Panc1 (cell line): ENCODE results near the gene GKN1. TPM values are rescaled to one million over a fixed set of nuclear protein-coding genes. Genes with fewer than 3 reads are reported as not detected.

Experiments used
- ATAC-seq: fragments of 200-7000 bp; cut with Tn5 transposase; 2 replicates; pipeline ENCODE4 v1.9.1; 2020; ENCODE audit warnings: mild to moderate bottlenecking, moderate library complexity
- BruUV-seq: library from RNA; stranded (reverse); fragments of 400-500 nt; replicated peaks from 2 replicates; lab custom pipeline; 2021; lab: Mats Ljungman, UMichigan
- CTCF ChIA-PET: fragments of 300-600 bp; sonication (Branson Sonifier 250); formaldehyde crosslinking; loops from one replicate; lab custom pipeline; 2022; ENCODE audit warnings: antibody characterized with exemption; lab: Charles Lee
- POLR2A ChIA-PET: fragments of 300-600 bp; sonication (Branson Sonifier 250); formaldehyde crosslinking; loops from one replicate; lab custom pipeline; 2022; ENCODE audit warnings: antibody characterized with exemption; lab: Charles Lee
- DNase-seq: peaks from one replicate; pipeline ENCODE4 v3.0.0-alpha.2; 2010; ENCODE audit warnings: low read depth, low spot score
- H3K27ac ChIP-seq: 2 replicates; pipeline ENCODE4 v1.5.1; 2011; ENCODE audit warnings: mild to moderate bottlenecking, low read length, inconsistent platforms
- H3K27me3 ChIP-seq: fragments of 200-500 bp; sonication (Bioruptor generic); 2 replicates; pipeline ENCODE4 v1.6.0; 2014; ENCODE audit warnings: low read length, inconsistent platforms; ENCODE audit not compliant: control insufficient read depth, insufficient read depth
- H3K36me3 ChIP-seq: fragments of 200-500 bp; sonication (Bioruptor generic); 2 replicates; pipeline ENCODE4 v1.5.1; 2014; ENCODE audit warnings: inconsistent platforms, mild to moderate bottlenecking, low read length, moderate library complexity; ENCODE audit not compliant: control insufficient read depth, insufficient read depth
- H3K4me1 ChIP-seq: 2 replicates; pipeline ENCODE4 v1.5.1; 2011; ENCODE audit warnings: inconsistent platforms, mild to moderate bottlenecking, low read length, moderate library complexity; ENCODE audit not compliant: control insufficient read depth, insufficient read depth
- H3K4me3 ChIP-seq, 2 experiments: 2 replicates each; pipeline ENCODE4 v1.5.1; 2011 to 2012; ENCODE audit warnings: low read depth in 2 of 2, low read length in 2 of 2, mild to moderate bottlenecking in 2 of 2, inconsistent platforms in 1 of 2, moderate library complexity in 1 of 2
- H3K9me3 ChIP-seq: fragments of 200-500 bp; sonication (Bioruptor generic); 2 replicates; pipeline ENCODE4 v1.5.1; 2014; ENCODE audit warnings: low read depth, mild to moderate bottlenecking, inconsistent platforms, low read length, moderate library complexity; ENCODE audit not compliant: control insufficient read depth, insufficient read depth
- CTCF ChIP-seq: fragments of 450-650 bp; IDR thresholded peaks from 2 replicates; pipeline ENCODE4 v1.5.1; 2017; ENCODE audit warnings: mild to moderate bottlenecking
- POLR2AphosphoS5 ChIP-seq: IDR thresholded peaks from 2 replicates; pipeline ENCODE4 v1.6.1; 2012; ENCODE audit warnings: mild to moderate bottlenecking, low read depth, low read length, moderate library complexity
- REST ChIP-seq, 2 experiments: IDR thresholded peaks; 2 replicates each; pipeline ENCODE4 v1.6.1; 2011 to 2012; ENCODE audit warnings: low read depth in 2 of 2, control low read depth in 1 of 2, low read length in 1 of 2, mild to moderate bottlenecking in 1 of 2, moderate library complexity in 1 of 2; ENCODE audit not compliant: insufficient read depth in 1 of 2
- SIN3A ChIP-seq: IDR thresholded peaks from 2 replicates; pipeline ENCODE4 v1.6.1; 2012; ENCODE audit warnings: low read depth, mild to moderate bottlenecking, low read length, moderate library complexity, borderline replicate concordance; ENCODE audit not compliant: insufficient read depth
- TCF7L2 ChIP-seq: IDR thresholded peaks from 2 replicates; pipeline ENCODE4 v1.6.1; 2011; ENCODE audit warnings: mild to moderate bottlenecking, low read depth, low read length, inconsistent platforms
- in situ Hi-C: cut with HindIII; loops from 2 replicates; pipeline ENCODE4 v1.10.0; 2016; ENCODE audit warnings: low sequenced_read_pairs, low pct_unique_long_range_greater_than_20kb
- intact Hi-C: fragments of 100-400 bp; cut with micrococcal nuclease; formaldehyde crosslinking; loops from one replicate; pipeline ENCODE4 v1.10.0; 2022; ENCODE audit not compliant: unreplicated experiment
- total RNA-seq: library from RNA; stranded (reverse); gene quantifications from one replicate; pipeline ENCODE4 v1.2.1, GENCODE V29; 2021; ENCODE audit not compliant: unreplicated experiment

Gene GKN1
- total RNA-seq, 1 experiment from 2014 or later, result not detected

GRCh38 chr2:69022548-69022947, 48.1 kb downstream of the GKN1 start:
- no TSS peak for BruUV-seq
- H3K36me3 ChIP-seq, result no peaks in the 10 kb centered on the region
- DNase-seq (no peak), ATAC-seq (0 out of 2 replicates have a peak, but pooled peaks have one; percentile 16)
- no peak overlapping the region for H3K27ac ChIP-seq
- CTCF ChIA-PET, result no interaction called here
- TF ChIP-seq TCF7L2, result no peak
- TF ChIP-seq REST (IDR thresholded peaks at IDR 0.05; ENCODE audit: insufficient read depth in 1 of 2, low read depth in 2 of 2, low read length in 1 of 2), result no peak
- no peak for TF ChIP-seq SIN3A
- no peak for TF ChIP-seq CTCF
- no peak for TF ChIP-seq POLR2AphosphoS5
- POLR2A ChIA-PET, result no interaction called here
- peaks cover 47% of the 10 kb centered on the region for H3K4me1 ChIP-seq
- H3K27me3 ChIP-seq, result no peaks in the 10 kb centered on the region
- in situ Hi-C loops, result no loop called here
- no peak overlapping the region for H3K4me3 ChIP-seq
- no peaks in the 10 kb centered on the region for H3K9me3 ChIP-seq
- intact Hi-C loops, result no loop called here

DNA sequence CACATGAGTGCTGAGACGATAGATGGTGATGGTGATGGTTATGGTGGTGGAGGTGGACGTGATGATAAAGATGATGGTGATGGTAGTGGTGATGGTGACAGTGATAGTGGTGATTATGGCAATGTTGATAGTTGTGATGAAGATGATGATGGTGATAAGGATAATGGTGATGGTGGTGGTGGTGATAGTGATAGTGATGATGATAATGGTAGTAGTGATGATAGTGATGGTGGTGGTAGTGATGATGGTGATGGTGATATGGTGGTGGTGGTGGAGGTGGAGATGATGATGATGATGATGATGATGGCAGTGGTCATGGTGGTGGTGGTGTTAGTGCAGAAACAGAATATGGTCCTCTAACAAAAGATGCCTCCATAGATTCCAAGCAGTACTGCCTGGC, 48.8 kb downstream of the GKN1 start:
- ATAC-seq (no peak), DNase-seq (no peak)
- ChIA-PET POLR2A (no interaction called here), CTCF (no interaction called here)
- peaks cover 40% of the 10 kb centered on the region for H3K4me1 ChIP-seq
- H3K27ac ChIP-seq, result no peak overlapping the region
- no peaks in the 10 kb centered on the region for H3K36me3 ChIP-seq
- intact Hi-C loops, result no loop called here
- no peaks in the 10 kb centered on the region for H3K9me3 ChIP-seq
- no peaks in the 10 kb centered on the region for H3K27me3 ChIP-seq
- TF ChIP-seq TCF7L2, result no peak
- no peak for TF ChIP-seq CTCF
- no peak for TF ChIP-seq REST (IDR thresholded peaks at IDR 0.05; ENCODE audit: insufficient read depth in 1 of 2, low read depth in 2 of 2, low read length in 1 of 2)
- no peak for TF ChIP-seq POLR2AphosphoS5
- no peak for TF ChIP-seq SIN3A
- BruUV-seq, result no TSS peak
- H3K4me3 ChIP-seq, result no peak overlapping the region
- in situ Hi-C loops, result no loop called here
